Ovary (tissue), 3 donors: ENCODE results near the gene MS4A4A.

Experiments
- CTCF ChIP-seq, 3 donors: fragments of 450-650 bp in 2 of 3; fragments of 200-600 bp in 1 of 3; IDR thresholded peaks; one replicate each; pipeline versions ENCODE4 v1.5.1 to v1.8.0; 2016 to 2022; ENCODE audit warnings: antibody characterized with exemption in 3 of 3, mild to moderate bottlenecking in 1 of 3
- EP300 ChIP-seq: sonication (generic); formaldehyde crosslinking; IDR thresholded peaks from one replicate; pipeline ENCODE4 v1.6.1; 2017; ENCODE audit warnings: antibody characterized with exemption
- POLR2A ChIP-seq: fragments of 450-650 bp; IDR thresholded peaks from one replicate; pipeline ENCODE4 v1.6.1; 2017; ENCODE audit warnings: antibody characterized with exemption, mild to moderate bottlenecking, moderate library complexity
- donor health status: DM: no; HTN: no; CAD: no.

- TF ChIP-seq CTCF (IDR thresholded peaks at IDR 0.05) (no peak), EP300 (no peak), POLR2A (no peak)
Observed at GRCh38 chr11:60315871-60316270, 35.4 kb downstream of the MS4A4A start.
